GM19239 (cell line): ENCODE measurements around the gene UFD1.
A peak's percentile ranks its signal among the peaks of the same experiment; 100 is the strongest.

ENCODE experiments used
- DNase-seq: peaks from one replicate; pipeline ENCODE4 v3.0.0; 2011; ENCODE audit warnings: low spot score; ENCODE audit not compliant: insufficient read length
- FAIRE-seq: peaks from 2 replicates; lab custom pipeline; 2011; peaks lifted over from hg19 to GRCh38; lab: Jason Lieb, UNC

UFD1 gene, protein sequence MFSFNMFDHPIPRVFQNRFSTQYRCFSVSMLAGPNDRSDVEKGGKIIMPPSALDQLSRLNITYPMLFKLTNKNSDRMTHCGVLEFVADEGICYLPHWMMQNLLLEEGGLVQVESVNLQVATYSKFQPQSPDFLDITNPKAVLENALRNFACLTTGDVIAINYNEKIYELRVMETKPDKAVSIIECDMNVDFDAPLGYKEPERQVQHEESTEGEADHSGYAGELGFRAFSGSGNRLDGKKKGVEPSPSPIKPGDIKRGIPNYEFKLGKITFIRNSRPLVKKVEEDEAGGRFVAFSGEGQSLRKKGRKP

DNA sequence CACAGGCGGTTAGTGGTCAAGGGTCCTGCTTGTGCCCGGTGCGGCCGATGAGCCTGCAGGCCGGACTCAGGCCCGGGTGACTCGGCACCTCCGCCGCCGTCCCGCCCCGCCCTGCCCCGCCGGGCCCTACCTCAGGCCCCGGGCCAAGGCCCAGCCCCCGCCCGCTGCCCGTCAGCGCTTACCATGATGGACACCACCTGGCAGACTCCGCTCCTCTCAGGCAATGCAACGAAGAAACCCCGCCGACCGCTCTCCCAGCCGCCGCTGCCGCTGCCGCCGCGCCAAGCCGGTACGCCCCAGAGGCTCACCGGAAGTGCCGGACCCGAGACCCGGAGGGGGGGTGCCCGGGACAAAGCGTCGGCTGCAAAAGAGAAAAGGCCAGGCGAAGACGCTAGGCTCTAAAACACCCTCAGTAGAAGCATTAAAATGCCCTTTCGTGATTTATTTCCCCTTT lies at the start of gene UFD1:
UFD1 (minus strand) TSS at position 293 of the 454 bp plus-strand sequence; CDS start at position 185, 108 bp downstream.
- DNase-seq, result peak; percentile 67
- FAIRE-seq, result no peak

DNA sequence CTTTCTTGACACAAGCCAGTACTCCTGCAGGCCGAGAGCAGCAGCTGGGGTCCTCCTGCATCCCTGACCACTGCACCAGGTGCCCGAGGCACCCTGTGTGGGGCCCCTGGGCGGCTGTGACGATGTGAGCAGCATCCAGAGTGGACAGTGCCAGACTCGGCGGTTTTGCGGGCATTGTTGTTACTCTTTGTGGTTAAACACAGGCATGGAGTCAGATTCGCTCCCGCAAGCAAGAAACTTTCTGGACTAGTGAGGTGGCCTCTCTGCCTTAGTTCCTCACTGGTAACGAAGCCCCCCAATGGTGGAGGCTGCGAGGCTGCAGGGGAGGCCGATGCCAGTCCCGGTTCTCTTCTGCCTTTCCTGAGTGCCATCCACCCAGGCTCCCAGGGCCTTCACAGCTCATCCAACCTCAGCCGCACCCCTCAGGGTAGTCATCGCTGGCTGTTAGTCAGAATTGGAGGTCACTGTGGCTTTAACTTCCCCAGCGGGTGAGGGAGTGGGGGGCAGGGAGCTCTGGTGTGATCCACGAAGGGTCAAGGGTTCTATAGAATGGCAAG lies 48.9 kb upstream of the UFD1 start:
- FAIRE-seq, result no peak
- no peak for DNase-seq

DNA sequence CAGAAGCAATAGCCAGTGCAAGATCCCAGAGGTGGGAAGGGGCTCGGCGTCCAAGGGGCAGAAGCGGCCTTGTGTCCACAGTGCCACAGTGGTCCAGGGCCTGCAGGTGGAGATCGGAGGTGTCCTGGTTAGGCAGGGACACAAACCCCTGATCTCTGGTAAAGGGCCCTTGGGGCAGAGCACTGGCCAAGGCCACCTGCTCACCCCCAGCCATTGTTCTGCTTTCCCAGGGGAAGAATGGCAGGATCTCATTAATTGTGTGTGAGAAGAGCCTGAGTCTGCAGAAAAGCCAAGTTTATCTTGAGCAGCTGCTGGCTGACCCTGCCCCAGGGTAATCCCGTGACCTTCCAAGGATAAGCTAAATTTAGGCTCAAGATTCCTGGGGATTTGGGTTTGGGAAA lies 48.3 kb upstream of the UFD1 start:
- DNase-seq (no peak), FAIRE-seq (no peak)

DNA sequence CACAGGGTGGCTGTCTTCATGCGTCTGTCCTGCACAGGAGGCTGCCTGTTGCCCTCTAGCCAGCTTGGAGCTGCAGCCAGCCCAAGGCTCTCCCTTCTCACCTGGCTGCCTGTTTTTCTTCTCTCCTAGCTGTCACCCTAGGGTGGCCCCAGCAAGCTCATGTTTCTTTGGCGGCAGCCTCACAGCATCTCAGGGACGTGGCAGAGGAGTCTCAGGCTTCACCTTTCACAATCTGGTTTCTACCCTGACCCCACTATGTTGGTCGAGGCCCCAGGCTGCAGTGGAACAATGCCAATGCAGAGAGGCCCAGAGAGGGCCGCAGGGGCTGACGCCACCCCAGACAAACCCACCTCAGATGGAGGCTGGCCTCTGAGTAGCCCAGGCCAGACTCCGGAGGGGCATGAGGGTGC lies 47.7 kb upstream of the UFD1 start:
- DNase-seq (no peak), FAIRE-seq (no peak)

DNA sequence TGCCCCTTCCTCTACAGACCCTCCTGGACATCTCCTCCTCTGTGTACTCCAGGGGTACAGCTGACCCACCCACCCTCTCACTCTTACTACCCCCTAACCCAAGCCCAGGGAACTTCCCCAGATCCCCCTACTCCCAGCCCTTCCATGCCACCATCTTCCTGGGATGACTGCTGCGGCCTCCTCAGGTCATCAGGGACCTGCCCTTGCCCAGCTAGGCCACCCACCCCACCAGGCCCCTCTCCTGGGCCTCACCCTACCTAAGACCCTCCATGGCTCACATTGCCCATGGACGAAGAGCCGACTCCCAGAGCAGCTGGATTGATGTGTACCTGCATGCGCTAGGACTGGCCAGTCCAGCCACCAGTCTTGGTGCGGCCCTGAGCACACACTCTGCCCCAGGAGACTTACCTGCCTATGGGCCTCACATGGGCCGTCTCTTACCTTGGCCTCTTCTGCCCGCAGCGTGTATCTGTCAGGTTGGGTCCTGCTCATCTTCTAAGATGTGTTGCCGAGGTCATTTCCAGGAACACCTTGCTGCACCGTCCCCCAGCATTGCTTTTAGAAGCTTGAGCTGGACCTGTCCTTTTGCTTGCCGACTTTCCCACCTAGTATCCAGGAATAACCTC lies 47.2 kb upstream of the UFD1 start:
- FAIRE-seq, result no peak

DNA sequence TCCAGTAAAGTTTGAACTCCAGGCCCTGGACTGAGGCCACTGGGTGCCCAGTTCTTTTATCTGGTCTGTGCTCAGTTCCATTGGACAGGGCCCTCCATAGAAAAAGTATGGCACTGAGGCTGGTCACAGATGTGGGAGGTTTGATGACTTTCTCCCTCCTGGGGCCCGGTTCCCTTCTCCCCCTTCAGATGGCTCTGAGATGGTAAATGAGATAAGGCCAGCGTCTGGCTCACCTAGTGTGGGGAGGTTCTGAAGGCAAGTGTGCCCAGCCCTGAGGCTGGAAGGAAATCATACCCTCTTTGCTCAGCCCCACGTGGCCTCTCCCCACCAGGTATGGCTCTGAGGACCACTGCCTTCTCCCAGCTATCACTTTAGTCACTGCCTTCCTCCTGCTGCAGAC lies 46.7 kb upstream of the UFD1 start:
- no peak for DNase-seq
- no peak for FAIRE-seq

More for the DNA sequence above, 47.2 kb upstream of the UFD1 start:
- DNase-seq, result no peak

DNA sequence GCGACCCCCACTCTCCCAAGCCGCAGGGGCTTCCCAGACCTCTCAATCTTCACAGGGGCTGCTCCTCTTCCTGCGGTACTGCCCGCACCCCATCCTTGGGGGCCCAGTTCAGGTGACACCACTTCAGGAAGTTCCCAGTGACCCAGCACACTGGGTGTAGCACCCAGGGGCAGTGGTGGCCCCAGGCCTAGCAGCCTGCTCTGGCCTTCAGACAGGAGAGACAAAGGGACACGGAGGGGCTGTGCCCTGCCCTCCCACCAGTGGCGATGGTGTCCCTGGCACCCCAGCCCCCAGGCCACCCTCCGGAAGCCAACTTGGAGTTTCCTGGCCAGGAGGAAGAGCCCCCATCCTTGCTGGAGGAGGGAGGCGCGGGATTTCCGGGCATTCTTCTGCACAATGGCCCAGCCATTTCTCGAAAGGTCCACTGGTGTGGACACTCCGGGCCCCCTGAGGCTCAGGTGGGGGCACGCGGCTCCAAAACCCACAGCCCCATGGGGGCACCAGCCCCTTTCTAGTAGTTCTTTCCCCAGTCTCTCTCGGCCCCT lies 46.2 kb upstream of the UFD1 start:
- DNase-seq (no peak), FAIRE-seq (no peak)

DNA sequence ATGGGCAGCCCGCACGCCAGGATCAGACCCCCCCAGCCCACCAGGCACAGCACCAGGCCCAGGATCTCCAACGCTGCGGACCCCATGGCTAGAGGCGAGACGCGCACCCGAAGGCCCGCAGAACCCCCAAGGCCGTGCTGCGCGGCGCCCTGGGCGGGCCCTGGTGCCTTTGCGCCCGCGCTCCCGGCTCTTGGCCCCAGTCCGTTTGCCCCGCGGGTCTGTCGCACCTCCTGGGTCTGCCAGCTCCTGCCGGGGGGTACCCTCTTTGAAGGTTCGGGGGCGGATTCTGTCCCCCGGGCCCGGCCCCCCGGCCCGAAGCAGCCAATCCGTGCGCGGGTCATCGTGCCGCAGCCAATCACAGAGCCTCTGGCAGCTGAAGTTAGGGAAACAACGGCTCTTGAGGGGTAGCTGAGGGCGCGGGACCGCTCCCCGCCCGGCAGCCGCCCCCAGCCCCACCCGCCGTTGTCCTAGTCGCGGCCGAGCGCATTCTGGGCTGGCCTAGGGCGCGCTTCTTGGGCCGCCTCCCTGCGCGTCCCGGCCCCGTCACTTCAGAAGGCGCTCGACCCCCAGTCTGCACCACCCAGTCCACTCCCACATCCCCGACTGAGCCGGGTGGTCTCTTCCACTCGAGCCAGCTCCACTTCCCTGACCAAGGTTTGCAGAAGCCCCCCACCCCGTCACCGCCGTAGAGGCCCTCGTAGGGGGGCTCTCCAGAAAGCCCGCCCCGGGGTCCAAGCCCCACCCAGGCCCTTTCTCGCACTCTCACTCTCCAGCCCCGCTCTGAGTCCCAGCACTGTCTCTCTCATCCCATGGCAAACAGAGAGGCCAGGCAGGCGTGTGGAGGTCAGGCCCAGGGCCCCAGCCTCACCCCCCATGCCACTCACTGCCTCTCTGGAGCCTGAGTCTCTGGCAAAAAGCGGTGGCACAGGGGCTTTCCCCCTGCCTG lies 45.5 kb upstream of the UFD1 start, which contains the start of gene CLDN5:
CLDN5 (minus strand) TSS at position 241 of the 946 bp plus-strand sequence; CDS start at position 86, 155 bp downstream.
- no peak for DNase-seq
- FAIRE-seq, result no peak

DNA sequence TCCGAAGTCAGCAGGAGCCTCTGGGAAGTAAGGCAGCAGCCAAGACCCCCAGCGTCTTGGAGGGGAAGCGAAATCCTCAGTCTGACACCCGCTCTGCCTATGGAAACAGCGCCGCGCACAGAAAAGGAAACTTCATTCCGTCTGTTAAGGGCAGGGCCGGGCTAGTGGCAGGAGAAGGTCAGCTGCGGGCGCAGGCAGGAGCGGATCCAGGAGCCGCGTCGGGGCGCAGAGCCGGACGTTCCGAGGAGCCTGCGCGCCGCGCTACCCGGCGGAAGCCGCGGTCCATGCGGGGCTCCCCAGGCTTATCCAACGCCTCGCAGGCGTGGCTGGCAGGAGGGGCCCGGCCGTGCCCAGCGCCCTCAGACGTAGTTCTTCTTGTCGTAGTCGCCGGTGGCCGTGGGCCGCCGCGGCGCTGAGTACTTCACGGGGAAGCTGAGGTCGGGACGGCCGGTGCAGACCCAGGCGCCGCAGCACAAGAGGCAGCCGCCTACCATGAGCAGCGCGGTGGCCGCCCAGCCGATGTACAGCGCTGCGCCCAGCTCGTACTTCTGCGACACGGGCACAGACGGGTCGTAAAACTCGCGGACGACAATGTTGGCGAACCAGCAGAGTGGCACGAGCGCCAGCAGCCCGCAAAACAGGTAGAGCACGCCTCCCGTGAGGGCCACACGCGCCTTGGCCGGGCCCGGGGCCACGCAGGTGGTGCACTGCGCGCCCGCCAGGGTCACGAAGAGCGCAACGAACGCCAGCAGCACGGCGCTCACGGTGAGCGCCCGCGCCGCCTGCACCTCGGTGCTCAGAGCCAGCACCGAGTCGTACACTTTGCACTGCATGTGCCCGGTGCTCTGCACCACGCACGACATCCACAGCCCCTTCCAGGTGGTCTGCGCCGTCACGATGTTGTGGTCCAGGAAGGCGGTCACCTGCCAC lies 44.5 kb upstream of the UFD1 start:
- FAIRE-seq (no peak), DNase-seq (no peak)

DNA sequence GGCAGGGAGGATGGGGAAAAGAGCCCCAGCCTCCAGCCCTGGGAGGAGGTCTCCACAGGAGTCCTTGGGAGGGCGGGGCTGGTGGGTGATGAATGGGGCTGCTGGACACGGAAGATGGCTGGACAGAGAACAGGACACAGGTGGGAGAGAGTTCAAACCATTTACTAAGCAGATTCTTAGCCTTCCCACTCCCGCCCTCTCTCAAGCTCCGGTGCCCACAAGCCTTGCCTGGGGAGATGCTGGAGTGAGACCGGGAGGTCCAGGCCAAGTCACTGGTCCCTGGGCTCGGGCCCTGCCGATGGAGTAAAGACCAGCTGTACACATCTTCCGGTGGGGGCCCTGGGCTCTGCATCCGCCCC lies 43.9 kb upstream of the UFD1 start:
- FAIRE-seq (no peak), DNase-seq (no peak)

DNA sequence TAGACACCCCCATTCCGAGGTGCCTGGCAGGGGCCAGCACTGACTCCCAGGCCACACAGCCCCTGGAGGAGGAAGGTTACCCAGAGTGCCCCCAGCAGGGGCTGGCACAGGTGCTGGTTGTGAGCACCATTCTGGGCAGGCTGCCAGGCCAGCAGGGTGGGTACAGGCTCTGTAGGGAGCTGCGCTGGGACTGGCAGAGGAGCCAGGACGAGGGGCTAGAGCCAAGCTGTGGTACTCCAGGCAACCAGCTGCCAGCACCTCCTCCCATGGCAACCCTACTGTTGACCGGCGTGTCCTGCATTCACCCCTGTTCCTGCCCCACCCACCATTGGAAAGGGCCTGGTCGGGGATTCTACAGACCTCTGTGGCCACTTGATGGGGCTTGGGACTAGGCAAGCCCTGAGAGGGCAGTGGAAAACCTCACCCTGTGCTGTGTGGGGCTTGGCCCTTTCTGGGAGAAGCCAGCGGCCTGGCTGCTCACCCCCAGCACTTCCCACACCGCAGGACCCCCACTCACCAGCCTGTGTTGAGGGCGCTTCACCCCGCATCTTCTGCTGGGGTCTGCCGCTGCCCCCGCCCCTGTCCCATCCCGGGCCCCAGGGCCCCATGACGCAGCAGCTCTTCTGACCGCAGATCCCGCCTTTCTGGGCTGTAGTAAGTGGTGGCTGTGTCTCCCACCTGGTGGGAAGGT lies 43.3 kb upstream of the UFD1 start:
- DNase-seq, result no peak
- no peak for FAIRE-seq

DNA sequence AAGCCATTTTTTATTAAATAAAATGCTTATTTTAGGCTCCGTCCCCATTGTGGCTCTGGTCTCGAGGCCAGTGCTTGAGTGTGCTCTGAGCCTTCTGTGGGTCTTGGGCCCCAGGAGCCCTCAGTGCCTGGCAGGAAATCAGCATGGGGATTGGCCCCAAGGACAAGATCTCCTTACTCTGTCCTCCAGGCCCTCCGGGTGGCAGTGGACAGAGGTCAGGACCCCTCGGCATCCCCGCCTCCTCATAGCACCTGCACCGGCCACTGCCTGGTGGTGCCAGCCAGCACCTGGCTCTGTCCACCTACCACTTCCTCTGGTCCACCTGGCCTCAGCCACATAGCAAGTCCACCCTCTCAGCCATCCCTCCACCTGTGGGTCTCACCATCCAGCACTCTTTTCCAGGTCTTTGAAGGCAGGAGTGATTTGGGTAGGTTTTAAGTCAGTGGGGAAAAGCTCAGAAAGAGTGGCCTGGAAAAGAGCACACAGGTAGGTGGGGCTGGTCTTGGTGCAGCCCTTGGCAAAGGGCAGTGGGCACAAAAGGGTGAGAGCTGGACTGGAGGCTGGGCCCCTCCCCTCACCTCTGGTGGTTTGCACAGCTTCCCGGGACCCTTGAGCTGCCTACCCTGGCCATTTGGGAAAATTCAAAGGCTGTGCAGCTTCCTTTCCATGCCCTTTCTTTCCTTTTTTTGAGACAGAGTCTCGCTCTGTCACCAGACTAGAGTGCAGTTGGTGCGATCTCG lies 41.7 kb upstream of the UFD1 start:
- DNase-seq (no peak), FAIRE-seq (no peak)

DNA sequence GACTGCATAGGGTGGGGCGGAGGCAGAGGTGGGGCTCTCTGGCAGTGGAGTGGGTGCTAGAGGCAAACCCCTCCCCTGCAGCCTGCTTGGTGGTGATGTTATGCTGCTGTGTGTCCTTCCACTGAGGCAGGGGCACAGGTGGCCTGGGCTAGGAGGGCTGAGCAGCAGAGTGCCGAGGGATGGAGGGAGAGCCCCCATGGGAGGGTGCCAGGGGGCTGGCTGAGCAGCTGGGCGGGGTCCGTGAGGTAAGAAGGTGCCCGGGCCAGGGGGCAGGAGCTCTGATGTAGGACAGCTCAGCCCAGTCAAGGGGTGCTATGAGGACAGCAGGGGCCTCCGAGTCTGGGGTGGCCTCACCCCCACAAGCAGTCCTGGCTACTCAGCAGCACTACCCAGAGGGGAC lies 41.0 kb upstream of the UFD1 start:
- FAIRE-seq (no peak), DNase-seq (no peak)

DNA sequence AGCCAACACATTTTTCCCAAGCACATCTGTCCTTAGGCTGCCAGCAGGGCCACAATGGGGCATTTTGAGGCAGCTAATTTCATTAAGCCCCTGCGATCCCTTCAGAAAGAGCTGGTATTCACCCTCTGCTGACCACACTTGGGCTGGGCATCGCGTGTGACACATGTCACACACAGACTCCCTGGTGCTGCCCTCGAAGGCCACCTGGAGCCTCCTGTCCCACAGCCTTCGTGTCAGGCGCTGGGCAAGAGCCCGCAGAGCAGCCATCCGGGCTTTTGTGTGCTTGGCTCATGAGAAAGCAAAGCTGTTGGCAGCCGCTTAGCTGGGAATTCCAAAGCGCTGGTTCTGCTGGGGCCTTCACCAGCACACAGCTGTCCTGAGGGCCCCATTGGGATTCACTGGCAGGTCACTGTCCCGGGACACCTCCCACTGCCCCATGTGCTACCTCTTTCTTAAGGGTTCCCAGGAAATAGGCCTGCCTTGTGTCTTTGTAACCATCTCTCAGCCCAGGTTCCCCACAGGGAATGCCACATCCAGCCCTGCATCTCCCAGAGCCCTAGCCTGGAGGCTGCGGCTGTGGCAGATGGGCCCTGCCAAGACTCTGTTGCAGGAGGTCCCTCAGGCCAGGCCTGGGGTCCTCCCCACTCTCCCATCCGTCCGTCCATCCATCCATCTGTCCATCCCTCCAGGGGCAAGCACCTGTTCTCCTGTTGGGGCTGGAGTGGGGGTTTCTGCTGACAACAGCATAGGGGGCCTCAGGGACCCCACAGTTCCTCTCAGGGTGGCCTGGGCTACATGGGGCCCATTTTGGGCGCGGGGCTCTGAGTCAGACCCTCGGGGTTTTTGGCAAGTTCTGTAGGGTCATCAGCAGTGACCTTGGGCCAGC lies 40.3 kb upstream of the UFD1 start:
- DNase-seq, result no peak

DNA sequence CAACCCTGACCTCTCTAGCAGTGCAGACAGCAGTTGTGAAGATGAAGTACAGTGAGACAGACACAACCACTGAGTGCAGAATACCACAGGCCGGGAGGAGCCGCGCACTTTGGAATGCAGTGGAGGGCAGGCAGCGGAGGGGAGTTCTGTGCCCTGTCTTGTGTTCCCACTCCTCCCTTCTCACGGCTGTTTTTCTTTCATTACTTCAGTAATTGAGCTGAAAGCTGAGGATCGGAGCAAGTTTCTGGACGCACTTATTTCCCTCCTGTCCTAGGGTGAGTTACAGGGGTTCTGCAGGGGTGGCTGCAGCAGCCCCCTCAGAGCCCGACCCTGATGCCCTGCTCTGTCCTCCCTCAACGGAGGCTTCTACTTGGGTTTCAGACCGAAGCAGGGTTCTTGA lies 39.6 kb upstream of the UFD1 start:
- FAIRE-seq, result no peak
- no peak for DNase-seq

More for the DNA sequence above, 40.3 kb upstream of the UFD1 start:
- FAIRE-seq, result no peak

DNA sequence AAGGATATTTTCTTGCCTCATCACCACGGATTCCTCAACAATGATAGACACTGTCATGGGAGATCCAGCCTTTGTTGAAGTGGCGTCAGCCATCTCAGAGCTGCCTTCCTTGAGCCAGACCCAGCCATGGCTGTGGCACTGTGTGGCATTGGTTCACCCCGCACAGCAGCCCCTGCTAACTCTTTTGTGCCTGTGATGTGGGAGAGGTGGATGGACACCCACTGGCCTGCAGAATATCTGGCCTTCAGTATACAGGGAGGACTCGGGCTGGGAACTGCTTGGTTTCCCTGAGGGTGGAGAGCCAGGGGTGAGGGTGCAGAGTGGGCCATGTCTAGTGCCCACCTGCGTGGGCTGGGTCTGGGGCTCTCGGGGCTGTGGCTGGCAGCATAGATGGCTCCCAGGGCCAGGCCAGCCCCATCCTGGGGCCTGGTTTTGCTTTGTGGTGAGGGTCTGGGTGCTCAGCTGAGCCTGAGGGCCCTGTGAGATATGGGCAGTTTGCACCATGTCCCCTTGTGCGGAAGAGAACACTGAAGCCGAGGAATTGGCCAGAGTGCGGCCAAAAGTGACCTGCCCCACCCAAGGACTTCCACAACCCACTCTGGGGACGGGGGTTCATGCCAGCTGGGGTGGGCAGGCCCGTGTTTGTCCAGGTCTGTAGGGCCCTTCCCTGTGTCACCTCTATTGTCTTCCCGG lies 39.1 kb upstream of the UFD1 start:
- FAIRE-seq, result no peak
- no peak for DNase-seq
